NB4 (cell line): ENCODE data around the gene ENOX1.

ENCODE experiments used
- DNase-seq: peaks from one replicate; pipeline ENCODE4 v3.0.0; 2010; ENCODE audit warnings: low read depth
- H3K4me3 ChIP-seq: one replicate; pipeline ENCODE4 v1.5.1; 2011; ENCODE audit warnings: mild to moderate bottlenecking, low read depth, low read length, moderate library complexity
- CTCF ChIP-seq: IDR thresholded peaks from one replicate; pipeline ENCODE4 v1.5.1; 2012; ENCODE audit warnings: low read depth, low read length
- MAX ChIP-seq: IDR thresholded peaks from 2 replicates; pipeline ENCODE4 v1.6.1; 2011; ENCODE audit warnings: low read depth, low read length
- MYC ChIP-seq: IDR thresholded peaks from 2 replicates; pipeline ENCODE4 v1.6.1; 2011; ENCODE audit warnings: low read depth, low read length
- POLR2A ChIP-seq: IDR thresholded peaks from 2 replicates; pipeline ENCODE4 v1.6.1; 2011; ENCODE audit warnings: mild to moderate bottlenecking; ENCODE audit not compliant: insufficient read length; ENCODE audit errors: extremely low read depth

Gene ENOX1

GRCh38 chr13:43267916-43268315, 518.9 kb downstream of the ENOX1 start:
- no peak for DNase-seq
- H3K4me3 ChIP-seq, result no peak overlapping the region
- TF ChIP-seq POLR2A (no peak), MYC (no peak), CTCF (no peak), MAX (no peak)

- H3K4me3 ChIP-seq, result no peak overlapping the region
- TF ChIP-seq MAX (no peak), CTCF (no peak), MYC (no peak), POLR2A (no peak)
- DNase-seq, result no peak
Observed at GRCh38 chr13:43266936-43267615, 519.7 kb downstream of the ENOX1 start.

DNA sequence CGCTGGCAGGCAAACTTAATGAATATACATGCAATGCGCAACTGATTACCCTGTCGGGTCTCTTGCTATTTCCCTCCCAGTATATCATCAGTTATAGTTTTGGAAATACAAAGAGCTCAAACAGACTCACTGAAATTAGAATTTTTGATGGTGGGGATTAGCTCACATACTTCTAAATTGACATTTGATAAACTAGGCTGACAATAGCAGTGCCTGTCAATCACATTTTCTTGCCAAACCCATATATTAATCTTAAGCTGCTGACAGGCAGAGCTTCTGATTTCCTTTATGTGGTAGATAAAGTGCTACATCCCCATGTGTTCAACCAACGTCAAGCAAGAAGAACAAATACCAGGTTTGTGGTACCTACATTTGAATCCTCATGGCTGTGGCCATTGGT, 521.7 kb downstream of the ENOX1 start:
- H3K4me3 ChIP-seq, result no peak overlapping the region
- no peak for DNase-seq
- no peak for TF ChIP-seq MYC
- TF ChIP-seq CTCF, result no peak
- no peak for TF ChIP-seq MAX
- no peak for TF ChIP-seq POLR2A

GRCh38 chr13:43264458-43264857, 522.3 kb downstream of the ENOX1 start:
- no peak overlapping the region for H3K4me3 ChIP-seq
- TF ChIP-seq MAX, result no peak
- TF ChIP-seq MYC, result no peak
- TF ChIP-seq POLR2A, result no peak
- TF ChIP-seq CTCF, result no peak
- no peak for DNase-seq

DNA sequence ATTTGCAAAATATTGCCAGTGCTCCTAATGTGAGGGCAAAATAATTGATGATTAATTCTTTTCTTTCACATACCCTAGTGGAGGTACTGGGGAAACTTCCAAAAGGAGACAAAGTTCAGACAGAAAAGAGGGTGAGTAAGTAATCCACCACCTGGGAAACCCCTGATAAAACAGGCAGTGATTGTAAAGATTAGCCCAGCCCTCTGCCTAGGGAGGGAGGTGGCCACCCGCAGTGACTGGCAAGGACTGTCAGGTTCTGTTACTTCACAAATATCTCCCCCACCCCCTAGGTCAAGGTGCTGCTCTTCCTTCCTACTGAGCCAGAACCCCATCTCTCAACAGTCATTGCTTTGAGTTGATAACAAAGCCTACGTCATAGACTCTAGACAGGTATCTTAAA, 523.7 kb downstream of the ENOX1 start:
- DNase-seq, result no peak
- H3K4me3 ChIP-seq, result no peak overlapping the region
- TF ChIP-seq MYC (no peak), POLR2A (no peak), MAX (no peak), CTCF (no peak)
